ENCODE measurements around the gene MRTFA. TPM values are rescaled to one million over a fixed set of nuclear protein-coding genes. Genes with fewer than 3 reads are reported as not detected.

The MRTFA gene
- total and polyA plus RNA-seq, 8 donors: 13.6 to 35.3 (median 24.1) TPM

- Histone ChIP-seq H3K4me1 (no peaks in the 10 kb centered on the region), H3K27me3 (no peaks in the 10 kb centered on the region), H3K27ac (no peak overlapping the region), H3K36me3 (no peaks in the 10 kb centered on the region), H3K9me3 (no peaks in the 10 kb centered on the region), H3K4me3 (no peak overlapping the region)
- WGBS, 2 donors: 72 to 88% methylated on average over 1 of the region's 1 CpG
- intact Hi-C loops (cut with DNase I): loop anchor here in 1 of 3 donors (10.0 kb wide), 1 partner anchor 110 kb away; no protein-coding TSS in a partner anchor
- DNase-seq: no peak
- ATAC-seq: no peak
- TF ChIP-seq, protein P1, sequence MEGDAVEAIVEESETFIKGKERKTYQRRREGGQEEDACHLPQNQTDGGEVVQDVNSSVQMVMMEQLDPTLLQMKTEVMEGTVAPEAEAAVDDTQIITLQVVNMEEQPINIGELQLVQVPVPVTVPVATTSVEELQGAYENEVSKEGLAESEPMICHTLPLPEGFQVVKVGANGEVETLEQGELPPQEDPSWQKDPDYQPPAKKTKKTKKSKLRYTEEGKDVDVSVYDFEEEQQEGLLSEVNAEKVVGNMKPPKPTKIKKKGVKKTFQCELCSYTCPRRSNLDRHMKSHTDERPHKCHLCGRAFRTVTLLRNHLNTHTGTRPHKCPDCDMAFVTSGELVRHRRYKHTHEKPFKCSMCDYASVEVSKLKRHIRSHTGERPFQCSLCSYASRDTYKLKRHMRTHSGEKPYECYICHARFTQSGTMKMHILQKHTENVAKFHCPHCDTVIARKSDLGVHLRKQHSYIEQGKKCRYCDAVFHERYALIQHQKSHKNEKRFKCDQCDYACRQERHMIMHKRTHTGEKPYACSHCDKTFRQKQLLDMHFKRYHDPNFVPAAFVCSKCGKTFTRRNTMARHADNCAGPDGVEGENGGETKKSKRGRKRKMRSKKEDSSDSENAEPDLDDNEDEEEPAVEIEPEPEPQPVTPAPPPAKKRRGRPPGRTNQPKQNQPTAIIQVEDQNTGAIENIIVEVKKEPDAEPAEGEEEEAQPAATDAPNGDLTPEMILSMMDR (IDR thresholded peaks at IDR 0.05): no peak
- no peak for FAIRE-seq
These were observed 11.7 kb downstream of the MRTFA start for GRCh38 chr22:40624770-40625169.

GRCh38 chr22:40621309-40622151 is 15.0 kb downstream of the MRTFA start:
- Histone ChIP-seq H3K27me3 (no peaks in the 10 kb centered on the region), H3K36me3 (no peaks in the 10 kb centered on the region), H3K9me3 (no peaks in the 10 kb centered on the region), H3K4me3 (no peak overlapping the region), H3K4me1 (no peaks in the 10 kb centered on the region), H3K27ac (no peak overlapping the region)
- DNase-seq (no peak), ATAC-seq (peak in 1 of 4 donors; percentile 16), FAIRE-seq (no peak)
- WGBS, 2 donors: 93 to 94% methylated on average over 9 of the region's 9 CpGs
- intact Hi-C loops (cut with DNase I): loop anchor here in 1 of 3 donors (10.0 kb wide), 1 partner anchor 107 kb away; no protein-coding TSS in a partner anchor
- TF ChIP-seq, protein P1 (IDR thresholded peaks at IDR 0.05): no peak

DNA sequence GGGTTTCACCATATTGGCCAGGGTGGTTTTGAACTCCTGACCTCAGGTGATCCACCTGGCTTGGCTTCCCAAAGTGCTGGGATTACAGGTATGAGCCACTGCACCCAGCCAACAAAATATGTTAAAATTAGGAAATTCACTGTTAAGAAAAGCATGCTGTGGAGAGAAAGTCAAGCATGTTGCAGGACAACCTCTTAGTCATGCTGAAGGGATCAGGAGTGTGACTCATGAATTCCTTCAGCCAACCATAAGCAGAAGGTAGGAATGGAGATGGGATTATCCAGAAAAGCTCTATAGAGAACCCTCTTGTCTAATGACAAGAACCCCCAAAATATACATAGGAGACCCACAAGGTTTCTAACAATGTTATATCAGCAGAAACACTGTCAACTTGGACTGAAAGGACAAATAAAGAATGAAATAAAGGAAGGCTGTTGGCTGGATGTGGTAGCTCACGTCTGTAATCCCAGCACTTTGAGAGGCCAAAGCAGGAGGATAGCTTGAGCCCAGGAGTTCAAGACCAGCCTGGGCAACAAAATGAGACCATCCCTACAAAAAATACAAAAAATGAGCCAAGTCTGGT is 16.0 kb downstream of the MRTFA start:
- TF ChIP-seq, protein P1 (IDR thresholded peaks at IDR 0.05): no peak
- ATAC-seq (no peak), DNase-seq (no peak), FAIRE-seq (no peak)
- Histone ChIP-seq H3K36me3 (no peaks in the 10 kb centered on the region), H3K27me3 (no peaks in the 10 kb centered on the region), H3K9me3 (no peaks in the 10 kb centered on the region), H3K4me3 (no peak overlapping the region), H3K27ac (no peak overlapping the region), H3K4me1 (no peaks in the 10 kb centered on the region)
- intact Hi-C loops (cut with DNase I): loop anchor here in 1 of 3 donors (10.0 kb wide), 1 partner anchor 106 kb away; no protein-coding TSS in a partner anchor
- 78 to 100% methylated on average over 1 of the region's 1 CpG for WGBS, 2 donors

GRCh38 chr22:40618400-40618799 is 18.1 kb downstream of the MRTFA start:
- DNase-seq (no peak), FAIRE-seq (no peak), ATAC-seq (no peak)
- intact Hi-C loops (cut with DNase I): no loop called here
- WGBS, 2 donors: 95 to 97% methylated on average over 5 of the region's 5 CpGs
- no peak overlapping the region for H3K4me3 ChIP-seq
- TF ChIP-seq, protein P1 (IDR thresholded peaks at IDR 0.05): no peak
- no peaks in the 10 kb centered on the region for H3K9me3 ChIP-seq
- H3K27me3 ChIP-seq: no peaks in the 10 kb centered on the region
- H3K27ac ChIP-seq: no peak overlapping the region
- no peaks in the 10 kb centered on the region for H3K4me1 ChIP-seq
- no peaks in the 10 kb centered on the region for H3K36me3 ChIP-seq
